NCI-H1092 (cell line): ENCODE results near the gene DNER.
"Not testable (repeated sequence)": the region's sequence is repeated elsewhere in the genome, so short reads cannot be mapped to it uniquely, and the experiment has no call there.

Source experiments
- DNase-seq: peaks from one replicate; lab custom pipeline; 2025; lab: John Stamatoyannopoulos, UW

Gene DNER

DNA sequence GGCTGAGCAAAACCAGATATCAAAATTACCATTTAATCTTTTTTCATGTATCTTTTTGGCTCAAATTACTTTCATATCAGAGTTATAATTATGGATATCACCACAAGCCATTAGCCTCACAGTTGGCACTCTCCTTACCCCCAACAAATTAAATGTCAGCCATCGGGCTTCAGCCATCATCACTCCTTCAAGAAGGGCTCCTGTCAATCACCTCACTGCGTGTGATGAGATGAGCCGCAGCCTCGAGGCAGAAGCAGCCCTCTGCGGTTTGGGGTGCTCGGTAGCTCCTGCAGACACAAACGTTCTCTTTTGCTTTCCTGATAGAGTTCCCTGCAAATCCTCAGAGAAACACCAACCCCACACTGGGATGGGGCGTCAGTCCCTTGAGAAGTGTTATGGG, 94.1 kb downstream of the DNER start:
- DNase-seq = no peak

- DNase-seq = no peak
These were observed 97.9 kb downstream of the DNER start for GRCh38 chr2:229616433-229616832.

GRCh38 chr2:229614021-229614420, 100.3 kb downstream of the DNER start:
- DNase-seq = not testable (repeated sequence)

DNA sequence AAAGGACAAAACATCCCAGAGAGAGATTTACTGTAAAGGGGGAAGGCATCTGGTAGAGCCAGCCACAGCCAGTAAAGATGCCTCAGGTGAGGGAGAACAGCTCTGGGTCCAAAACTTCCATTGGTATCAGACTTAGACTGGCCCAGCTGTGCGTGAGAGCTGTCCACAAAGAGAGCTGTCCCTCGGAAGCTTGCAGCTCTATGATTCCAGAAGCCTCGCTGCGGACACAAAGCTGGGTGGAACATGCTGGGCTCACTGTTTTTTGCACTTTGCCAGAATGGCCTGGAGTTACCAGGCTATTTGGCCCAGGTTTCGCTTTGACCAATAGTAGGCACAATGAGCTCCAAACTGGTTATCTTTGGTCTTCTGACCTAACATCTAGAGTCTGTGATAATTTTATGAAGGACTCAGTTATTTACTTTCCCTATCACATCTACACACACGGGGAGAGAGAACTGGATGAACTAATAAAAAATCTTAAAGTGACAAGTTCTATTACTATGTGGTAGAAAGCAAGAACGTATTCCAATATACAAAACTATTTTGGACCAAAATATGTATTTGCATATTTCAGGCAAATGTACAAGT, 101.9 kb downstream of the DNER start:
- DNase-seq = no peak

DNA sequence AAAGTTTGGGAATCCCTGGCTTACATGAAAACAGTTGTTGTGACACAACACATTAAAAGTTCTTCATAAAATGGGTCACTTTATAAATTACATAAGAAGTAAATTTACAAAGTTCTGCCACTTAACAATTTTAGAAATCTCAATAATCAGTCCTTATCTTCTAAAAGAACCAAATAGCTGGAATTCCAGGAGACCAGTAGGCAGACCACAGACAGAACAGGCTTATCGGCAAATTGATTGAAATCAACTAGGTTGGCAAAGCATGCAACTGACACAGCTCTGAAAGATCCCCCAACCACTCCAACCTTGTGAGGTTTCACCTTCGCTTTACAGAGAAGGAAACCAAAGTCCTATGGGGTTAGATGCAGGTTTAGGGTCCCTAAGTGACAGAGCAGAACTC, 103.0 kb downstream of the DNER start:
- DNase-seq = no peak

GRCh38 chr2:229610872-229611271, 103.5 kb downstream of the DNER start:
- no peak for DNase-seq

GRCh38 chr2:229610333-229610732, 104.0 kb downstream of the DNER start:
- no peak for DNase-seq

DNA sequence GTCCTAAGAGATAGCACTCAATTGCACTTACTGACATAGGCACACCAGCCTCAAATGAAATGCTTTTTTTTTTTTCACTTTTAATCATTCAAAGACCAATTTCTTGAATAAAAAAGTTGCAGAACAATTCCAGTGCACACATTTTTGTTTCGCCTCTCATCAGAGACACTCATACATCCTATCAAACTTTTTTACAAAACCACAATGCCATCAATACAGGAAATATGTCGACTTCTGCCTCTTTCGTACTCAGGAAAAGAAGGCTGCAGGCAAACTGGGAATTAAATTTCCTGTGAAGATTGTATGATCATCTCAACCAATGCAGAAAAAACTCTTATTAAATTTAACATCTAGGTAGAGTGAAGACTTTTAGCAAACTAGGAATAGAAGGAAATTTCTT, 112.4 kb downstream of the DNER start:
- no peak for DNase-seq

DNA sequence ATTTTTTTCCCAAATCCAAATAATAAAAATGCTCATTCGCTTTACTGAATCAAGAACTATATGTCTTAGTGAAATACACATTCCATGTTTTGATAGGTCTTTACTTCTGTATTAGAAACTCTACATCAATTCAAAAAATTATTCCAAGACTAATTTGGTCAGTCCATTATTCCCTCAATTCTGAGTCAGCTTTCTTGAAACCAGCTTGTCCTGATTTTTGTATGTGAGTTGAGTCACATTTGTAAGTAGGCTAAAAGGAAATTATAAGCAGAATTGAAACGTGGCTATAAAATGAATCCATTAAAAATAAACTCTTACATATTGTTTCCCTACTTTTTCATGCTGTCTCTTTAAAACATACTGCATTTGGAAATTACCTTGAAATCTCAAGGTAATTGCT, 113.0 kb downstream of the DNER start:
- DNase-seq = no peak

DNA sequence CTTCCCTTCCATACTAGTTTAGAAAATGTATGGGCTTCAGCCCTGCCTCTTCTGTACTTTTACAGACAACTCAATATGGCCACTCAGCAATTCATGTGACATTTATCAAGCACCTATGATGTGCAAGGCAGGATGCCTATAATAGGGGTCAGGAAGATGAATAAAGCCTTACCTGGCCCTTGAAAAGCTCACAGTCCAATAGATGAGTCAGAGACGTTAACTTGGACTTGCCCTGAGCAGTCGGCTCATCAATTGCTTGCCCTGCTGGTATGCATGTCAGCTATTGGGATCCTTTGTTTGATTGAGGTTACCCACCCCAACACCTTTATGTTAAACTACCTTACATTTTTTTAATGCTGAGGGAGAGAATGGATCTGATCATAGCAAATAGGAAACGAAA, 116.1 kb downstream of the DNER start:
- DNase-seq = no peak

GRCh38 chr2:229596796-229597195, 117.6 kb downstream of the DNER start:
- DNase-seq = no peak

- DNase-seq = peak; percentile 1
These were observed 122.7 kb downstream of the DNER start for GRCh38 chr2:229591611-229592010.

DNA sequence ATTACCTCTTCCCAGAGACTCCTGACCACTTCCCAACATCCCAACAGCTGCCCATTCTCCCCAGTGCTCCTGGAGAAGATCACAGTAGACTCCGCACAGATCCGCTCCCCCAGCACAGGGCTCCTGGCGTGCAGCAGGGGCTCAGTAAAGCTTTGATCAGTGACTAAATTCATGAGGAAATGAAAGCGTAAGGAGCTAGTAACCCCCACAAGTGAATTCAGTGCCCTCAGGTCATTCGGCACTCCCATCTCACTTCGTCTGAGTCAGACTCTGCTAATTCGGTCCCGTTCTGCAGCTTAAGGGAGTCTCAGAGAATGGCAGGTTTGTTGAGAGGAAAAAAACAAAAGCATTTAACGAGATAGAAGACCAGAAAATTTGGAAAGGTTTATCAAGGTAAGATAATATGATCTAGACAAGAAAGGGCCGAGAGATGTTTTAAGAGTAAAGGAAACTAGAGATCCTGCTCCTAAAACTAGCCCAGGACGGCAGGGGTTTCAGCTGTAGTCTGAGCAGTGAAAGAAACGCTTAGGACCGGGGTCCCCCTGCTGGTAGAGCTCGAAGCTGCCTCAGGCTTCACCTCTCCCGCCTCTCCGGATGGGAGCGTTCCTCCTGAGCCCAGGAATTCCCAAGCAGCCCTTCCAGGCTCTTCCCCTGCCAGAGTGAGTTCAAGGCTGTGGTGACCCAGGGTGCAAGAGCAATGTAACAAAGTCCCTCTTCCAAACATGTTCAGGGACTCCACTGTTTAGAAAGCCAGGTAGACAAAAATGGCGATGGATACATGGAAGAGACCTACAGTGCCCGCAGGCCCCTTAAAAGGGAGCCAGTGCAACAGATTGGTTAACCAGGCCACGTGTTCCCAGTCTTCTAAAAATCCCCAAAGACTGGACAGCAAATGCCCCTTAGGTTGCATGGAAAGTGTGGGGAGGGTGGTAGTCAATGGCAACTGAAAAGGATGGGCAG, 127.3 kb downstream of the DNER start:
- peak; percentile 0 for DNase-seq

GRCh38 chr2:229586012-229586411, 128.3 kb downstream of the DNER start:
- no peak for DNase-seq

GRCh38 chr2:229582151-229582550, 132.2 kb downstream of the DNER start:
- DNase-seq = no peak

DNA sequence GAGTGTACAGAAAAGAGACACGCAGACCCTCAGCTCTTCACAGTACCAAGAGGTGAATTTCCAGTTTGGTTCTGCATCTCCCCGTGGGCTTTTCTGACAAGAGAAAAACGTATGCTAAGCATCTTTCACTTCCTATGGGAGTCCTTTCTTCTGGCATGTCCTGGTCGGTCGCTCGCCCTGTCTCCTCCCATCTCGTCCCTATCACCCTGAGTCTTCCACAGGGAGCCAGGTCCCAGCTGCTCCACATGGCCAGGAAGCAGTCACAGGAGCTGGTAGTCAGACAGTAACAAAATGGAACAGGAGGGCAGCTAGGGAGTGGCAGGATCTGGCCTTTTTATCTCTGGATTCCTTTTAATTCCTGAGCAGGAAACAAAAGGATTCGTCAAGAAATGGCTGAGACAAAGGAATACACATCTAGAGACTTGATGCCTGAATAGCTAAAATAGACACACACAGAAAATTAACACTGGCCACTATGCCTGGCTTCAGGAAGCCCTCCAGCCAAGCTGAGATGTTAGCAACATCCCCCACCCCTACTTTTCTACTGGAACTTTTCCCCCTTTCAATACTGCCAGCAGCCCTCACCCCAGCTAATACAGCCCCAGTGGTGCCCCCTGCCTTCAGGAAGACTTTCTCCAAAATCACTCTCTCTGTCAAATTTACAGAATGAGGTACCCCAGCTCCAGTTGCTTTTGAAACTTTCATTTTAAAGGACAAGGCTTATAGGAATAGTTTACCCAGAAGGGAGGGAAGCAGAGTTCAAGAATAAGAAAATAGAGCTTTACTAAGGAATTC, 136.1 kb downstream of the DNER start:
- DNase-seq = no peak

DNA sequence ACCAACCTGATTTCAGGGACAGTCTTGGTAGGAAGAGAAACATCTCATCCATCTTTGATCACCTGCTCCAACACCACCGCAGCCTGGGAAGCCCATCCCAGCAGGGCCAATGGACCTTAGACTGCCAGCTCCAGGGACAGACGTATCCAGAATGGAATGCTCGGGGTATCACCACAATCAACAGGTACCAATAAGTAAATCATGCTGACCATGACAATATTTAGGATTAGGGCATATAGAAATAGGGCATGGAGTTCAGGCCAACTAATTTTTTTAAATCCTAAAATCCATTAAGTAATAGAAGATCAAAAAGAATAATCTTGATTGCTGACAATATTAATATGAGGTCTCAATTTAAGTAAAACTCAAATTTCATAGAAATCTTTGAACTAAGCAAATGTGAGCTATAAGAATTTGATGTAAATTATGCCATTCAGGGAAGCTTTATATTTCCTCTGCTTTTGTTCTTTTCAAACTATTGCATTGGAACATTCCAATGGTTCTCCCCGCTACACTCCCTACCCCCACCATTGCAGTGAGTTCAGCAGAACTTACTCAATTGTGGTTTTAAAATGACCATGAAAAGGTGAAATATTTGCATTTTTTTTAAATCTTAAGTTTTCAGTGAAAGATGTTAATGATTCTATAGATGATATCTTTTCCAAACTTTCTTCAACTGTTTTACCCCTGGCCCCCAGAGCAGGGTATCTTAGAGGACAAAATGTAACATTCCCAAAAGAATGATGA, 138.6 kb downstream of the DNER start:
- DNase-seq = no peak

- no peak for DNase-seq
These were observed 141.7 kb downstream of the DNER start for GRCh38 chr2:229572507-229573271.

DNA sequence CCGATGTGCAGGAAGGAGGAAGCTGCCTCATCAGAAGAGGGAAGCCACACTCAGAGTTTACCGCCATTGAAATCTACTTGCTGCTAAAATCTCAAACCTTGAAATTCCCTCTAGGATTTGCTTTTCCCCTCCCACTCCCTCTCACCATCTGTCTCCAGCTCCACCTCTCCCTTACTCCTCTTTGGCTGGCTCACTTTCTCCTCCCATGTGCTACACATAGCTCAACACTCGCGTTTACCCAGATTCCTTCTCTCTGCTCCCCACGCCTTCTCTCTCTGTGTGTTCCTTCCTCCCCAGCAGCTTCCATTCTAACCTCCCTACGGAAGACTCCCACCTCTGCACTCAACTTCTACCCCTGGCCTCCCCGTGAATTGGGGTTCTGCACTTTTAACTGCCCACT, 143.1 kb downstream of the DNER start:
- DNase-seq = no peak

- no peak for DNase-seq
These were observed 148.0 kb downstream of the DNER start for GRCh38 chr2:229566370-229566769.

GRCh38 chr2:229564300-229564907, 150.0 kb downstream of the DNER start:
- no peak for DNase-seq
